Adrenal gland (tissue), 5 donors: ENCODE measurements around the gene HNRNPUL1.

Source experiments
- CTCF ChIP-seq, 6 experiments: fragments of 450-650 bp in 4 of 6; fragments of 200-600 bp in 2 of 6; sonication (generic) in 1 of 6; IDR thresholded peaks; 1 replicate in 5 of 6; 2 replicates in 1 of 6; pipeline versions ENCODE4 v1.5.1 to v1.8.0; 2016 to 2021; ENCODE audit warnings: antibody characterized with exemption in 6 of 6, mild to moderate bottlenecking in 2 of 6, moderate library complexity in 1 of 6
- POLR2A ChIP-seq, 2 donors: fragments of 450-650 bp; IDR thresholded peaks; one replicate each; pipeline ENCODE4 v1.6.1; 2017; ENCODE audit warnings: antibody characterized with exemption in 2 of 2, mild to moderate bottlenecking in 2 of 2, moderate library complexity in 1 of 2
- donor health status: DM: no; HTN: no; CAD: no.

GRCh38 chr19:41220811-41221210 is 43.4 kb upstream of the HNRNPUL1 start:
- no peak for TF ChIP-seq CTCF (IDR thresholded peaks at IDR 0.05)
- TF ChIP-seq POLR2A (IDR thresholded peaks at IDR 0.05) = no peak
